HG02973 (cell line): ENCODE measurements around the gene CTRB1.

Experiments used
- ATAC-seq: cut with Tn5 transposase; IDR thresholded peaks from one replicate; pipeline ENCODE4 v1.9.1; 2021; ENCODE audit warnings: moderate library complexity; ENCODE audit not compliant: unreplicated experiment

CTRB1 gene

GRCh38 chr16:75252946-75253911 is 34.4 kb downstream of the CTRB1 start:
- ATAC-seq, result no peak

GRCh38 chr16:75254359-75254837 is 35.6 kb downstream of the CTRB1 start:
- ATAC-seq, result no peak

- ATAC-seq, result no peak
Measured at GRCh38 chr16:75256059-75256571, 37.3 kb downstream of the CTRB1 start.

GRCh38 chr16:75256696-75257343 is 38.0 kb downstream of the CTRB1 start:
- no peak for ATAC-seq

- no peak for ATAC-seq
Measured at GRCh38 chr16:75257886-75258806, 39.4 kb downstream of the CTRB1 start.

GRCh38 chr16:75258807-75259141 is 40.0 kb downstream of the CTRB1 start:
- ATAC-seq, result no peak

- ATAC-seq, result no peak
Measured at GRCh38 chr16:75260851-75261589, 42.2 kb downstream of the CTRB1 start.

- no peak for ATAC-seq
Measured at GRCh38 chr16:75261590-75262078, 42.8 kb downstream of the CTRB1 start.

- no peak for ATAC-seq
Measured at GRCh38 chr16:75262104-75262799, 43.5 kb downstream of the CTRB1 start.

GRCh38 chr16:75262800-75263127 is 44.0 kb downstream of the CTRB1 start:
- ATAC-seq, result no peak

GRCh38 chr16:75263291-75263962 is 44.6 kb downstream of the CTRB1 start:
- ATAC-seq, result no peak

GRCh38 chr16:75263963-75264445 is 45.2 kb downstream of the CTRB1 start:
- ATAC-seq, result no peak

- ATAC-seq, result no peak
Measured at GRCh38 chr16:75264457-75264998, 45.7 kb downstream of the CTRB1 start.

GRCh38 chr16:75264999-75265910 is 46.5 kb downstream of the CTRB1 start:
- peak; percentile 23 for ATAC-seq

- ATAC-seq, result peak; percentile 49
Measured at GRCh38 chr16:75265911-75266701, 47.3 kb downstream of the CTRB1 start.

- no peak for ATAC-seq
Measured at GRCh38 chr16:75266738-75267630, 48.2 kb downstream of the CTRB1 start.
